Fibroblast of villous mesenchyme (primary cell): ENCODE results near the gene ITPRIP. TPM values are rescaled to one million over a fixed set of nuclear protein-coding genes. Genes with fewer than 3 reads are reported as not detected.
A peak's percentile ranks its signal among the peaks of the same experiment; 100 is the strongest.

Experiments used
- DNase-seq: peaks from one replicate; pipeline ENCODE4 v3.0.0-alpha.2; 2010; ENCODE audit warnings: low read depth
- H3K4me3 ChIP-seq: 2 replicates; pipeline ENCODE4 v1.5.1; 2011; ENCODE audit warnings: low read depth, mild to moderate bottlenecking, low read length
- total RNA-seq: library from RNA; depleted of rRNA; stranded (reverse); fragments of >200 nt; gene quantifications from 2 replicates; pipeline ENCODE4 v1.2.3, GENCODE V29; 2012
- TF ChIP-seq, protein P1 (sequence below): IDR thresholded peaks from 2 replicates; pipeline ENCODE4 v1.5.1; 2012; ENCODE audit warnings: low read depth, mild to moderate bottlenecking, low read length; ENCODE audit not compliant: insufficient read depth

Gene ITPRIP
- total RNA-seq, 1 donor: 9.9 TPM

DNA sequence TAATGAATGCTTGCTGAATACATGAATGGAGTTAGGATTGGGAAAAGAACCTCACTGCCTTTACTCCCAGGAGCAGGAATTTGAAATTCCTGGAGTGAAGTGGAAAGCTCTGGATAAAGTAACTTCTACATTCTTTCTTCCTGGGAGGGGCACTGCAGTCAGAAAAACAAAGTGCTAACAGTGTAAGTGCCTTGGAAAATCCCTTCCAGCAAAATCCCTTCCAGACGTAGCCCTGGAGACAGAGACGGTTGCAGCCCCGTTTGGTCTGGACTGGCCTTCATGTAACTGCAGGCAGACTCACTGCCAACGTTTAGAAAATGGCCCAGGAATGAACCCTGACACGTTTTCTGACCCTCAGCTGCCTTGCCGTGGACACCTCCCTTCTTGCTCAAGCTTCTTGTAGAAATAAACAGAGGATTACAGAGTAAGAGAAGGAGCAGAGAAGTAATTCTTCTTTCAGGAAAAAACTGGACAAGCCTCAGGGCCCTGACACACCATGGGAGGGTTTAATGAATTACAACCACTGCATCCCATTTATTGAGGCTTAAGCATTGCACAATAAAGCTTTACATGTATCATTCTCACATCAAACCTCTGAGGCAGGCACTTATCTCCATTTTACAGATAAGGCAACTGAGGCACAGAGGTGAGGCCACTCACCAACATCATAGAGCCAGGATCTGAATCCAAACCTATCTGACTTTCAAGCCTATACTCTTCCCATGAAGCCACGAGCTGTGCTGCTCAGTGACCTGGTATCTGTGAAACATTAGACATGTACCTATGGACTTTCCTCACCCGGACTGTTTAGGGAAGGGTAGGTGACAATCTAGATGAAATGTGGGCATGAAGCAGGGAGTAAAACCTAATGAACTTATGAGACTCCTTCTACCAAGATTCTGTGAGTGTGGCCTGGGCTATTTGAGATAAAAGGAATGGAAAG lies 7.8 kb downstream of the ITPRIP start:
- no peak overlapping the region for H3K4me3 ChIP-seq
- TF ChIP-seq, protein P1, sequence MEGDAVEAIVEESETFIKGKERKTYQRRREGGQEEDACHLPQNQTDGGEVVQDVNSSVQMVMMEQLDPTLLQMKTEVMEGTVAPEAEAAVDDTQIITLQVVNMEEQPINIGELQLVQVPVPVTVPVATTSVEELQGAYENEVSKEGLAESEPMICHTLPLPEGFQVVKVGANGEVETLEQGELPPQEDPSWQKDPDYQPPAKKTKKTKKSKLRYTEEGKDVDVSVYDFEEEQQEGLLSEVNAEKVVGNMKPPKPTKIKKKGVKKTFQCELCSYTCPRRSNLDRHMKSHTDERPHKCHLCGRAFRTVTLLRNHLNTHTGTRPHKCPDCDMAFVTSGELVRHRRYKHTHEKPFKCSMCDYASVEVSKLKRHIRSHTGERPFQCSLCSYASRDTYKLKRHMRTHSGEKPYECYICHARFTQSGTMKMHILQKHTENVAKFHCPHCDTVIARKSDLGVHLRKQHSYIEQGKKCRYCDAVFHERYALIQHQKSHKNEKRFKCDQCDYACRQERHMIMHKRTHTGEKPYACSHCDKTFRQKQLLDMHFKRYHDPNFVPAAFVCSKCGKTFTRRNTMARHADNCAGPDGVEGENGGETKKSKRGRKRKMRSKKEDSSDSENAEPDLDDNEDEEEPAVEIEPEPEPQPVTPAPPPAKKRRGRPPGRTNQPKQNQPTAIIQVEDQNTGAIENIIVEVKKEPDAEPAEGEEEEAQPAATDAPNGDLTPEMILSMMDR: no peak

DNA sequence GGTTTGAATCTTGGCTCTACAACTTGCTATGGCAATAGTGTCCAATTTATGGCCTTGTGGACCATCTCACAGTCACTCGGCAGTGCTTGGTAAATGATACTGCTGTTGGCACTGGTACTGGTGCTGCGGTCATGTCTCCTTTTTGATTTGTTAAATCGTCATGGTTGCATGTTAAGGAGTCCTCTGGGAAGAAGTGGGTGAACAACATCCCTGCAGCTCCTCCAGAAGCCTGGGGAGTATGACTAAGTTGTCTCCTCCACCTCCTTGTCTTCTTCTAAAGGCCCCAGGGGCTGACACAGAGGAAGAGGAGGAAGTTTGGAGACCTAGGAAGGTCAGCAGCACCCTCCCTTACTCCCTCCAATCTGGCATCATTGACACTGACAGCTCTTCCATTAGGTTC lies 8.5 kb downstream of the ITPRIP start:
- DNase-seq: peak; percentile 71
- TF ChIP-seq, protein P1: no peak
- H3K4me3 ChIP-seq: no peak overlapping the region

More for the DNA sequence above, 7.8 kb downstream of the ITPRIP start:
- DNase-seq: peak; percentile 99

DNA sequence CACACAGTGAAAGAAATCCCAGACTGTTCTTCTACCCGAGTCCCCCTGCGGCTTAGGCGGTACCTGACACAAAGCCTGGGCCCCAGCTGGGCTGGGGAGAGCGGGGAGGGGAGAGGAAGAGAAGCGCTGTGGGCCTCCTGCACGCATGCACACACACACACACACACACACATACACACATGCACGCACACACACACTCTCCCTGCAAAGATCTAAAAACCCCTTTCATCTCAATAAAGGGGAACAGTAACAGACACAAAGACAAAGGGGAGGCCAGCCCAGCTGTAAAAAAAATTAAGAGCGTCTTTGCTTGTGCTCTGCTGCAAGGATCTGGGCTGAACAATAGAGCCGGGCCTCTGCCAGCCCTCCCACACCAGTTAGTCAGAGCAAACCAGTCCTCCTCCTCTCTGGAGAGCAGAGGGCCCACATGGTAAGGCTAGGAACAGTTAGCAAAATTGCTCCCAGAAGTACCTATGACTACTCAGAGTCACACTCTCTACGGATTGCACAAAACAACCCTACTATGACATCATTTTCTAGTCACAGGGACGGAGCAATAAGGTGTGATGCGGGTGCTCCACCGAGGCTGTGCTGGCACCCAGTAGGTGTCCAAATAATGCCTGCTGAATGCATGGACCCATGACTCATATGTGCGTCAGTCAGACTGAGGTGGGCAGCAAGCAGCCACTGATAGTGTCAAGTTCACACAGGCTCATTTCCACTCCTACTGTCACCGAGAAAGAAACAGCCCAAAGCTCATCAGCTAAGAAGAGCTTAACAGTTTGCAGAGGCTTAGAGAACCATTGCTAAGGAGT lies 9.2 kb downstream of the ITPRIP start:
- H3K4me3 ChIP-seq: peak overlapping the region; percentile 26
- DNase-seq: peak; percentile 93
- TF ChIP-seq, protein P1: no peak

DNA sequence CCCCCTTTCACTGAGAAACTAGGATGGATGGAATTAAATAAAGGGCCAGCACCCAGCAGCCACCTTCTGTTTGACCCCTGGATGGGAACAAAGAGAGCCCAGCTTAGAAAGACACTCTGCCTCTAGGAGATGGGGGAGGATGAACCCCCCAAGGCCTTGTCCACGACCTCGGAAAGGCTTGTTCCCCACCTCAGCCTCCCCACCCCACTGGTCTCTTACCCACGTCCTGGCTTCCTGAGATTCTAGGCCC lies 9.7 kb downstream of the ITPRIP start:
- TF ChIP-seq, protein P1: no peak
- H3K4me3 ChIP-seq: peak overlapping the region; percentile 31
- no peak for DNase-seq

DNA sequence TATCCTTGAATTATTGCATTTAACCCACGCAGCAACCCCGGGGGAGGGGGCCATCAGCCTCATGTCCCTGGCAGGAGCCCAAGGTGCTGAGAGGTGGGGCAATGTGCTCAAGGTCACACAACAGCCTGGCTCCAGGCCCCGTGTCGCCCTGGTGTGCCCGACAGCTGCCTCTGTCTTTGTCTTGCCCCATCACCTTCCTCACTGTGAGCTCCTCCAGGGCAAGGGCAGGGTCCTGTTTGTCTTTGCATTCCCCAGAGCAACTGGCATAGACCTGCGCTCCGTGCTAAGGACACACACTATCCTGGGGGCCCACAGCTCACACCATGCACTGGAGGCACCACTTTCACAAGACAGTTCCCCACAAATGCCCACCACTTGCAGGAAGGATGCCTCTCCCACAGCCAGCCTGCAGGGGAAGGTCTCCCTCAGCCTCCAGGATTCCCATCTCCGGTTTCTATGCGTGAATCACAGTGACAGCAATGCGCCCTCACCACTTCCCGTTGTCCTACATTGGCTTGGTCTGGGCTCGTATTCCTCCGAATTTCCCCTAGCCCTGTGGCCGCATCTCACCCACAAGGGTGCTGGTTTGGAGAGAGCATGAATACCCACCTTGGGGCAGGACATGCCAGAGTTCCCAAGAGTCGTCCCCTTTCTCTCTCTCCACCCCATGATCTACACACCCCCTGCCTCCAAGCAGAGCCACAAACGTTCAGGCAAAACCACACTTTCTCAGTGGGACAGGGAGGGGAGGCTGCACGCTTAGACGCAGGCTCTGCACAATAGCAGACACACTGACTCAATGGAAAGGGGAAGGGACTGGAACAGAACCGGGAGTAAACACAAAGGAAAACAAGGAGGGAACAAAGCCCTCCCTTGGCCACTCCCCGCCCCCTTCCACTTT lies 10.3 kb downstream of the ITPRIP start:
- DNase-seq: peak; percentile 80
- TF ChIP-seq, protein P1: peak; percentile 32
- H3K4me3 ChIP-seq: peak overlapping the region; percentile 31

DNA sequence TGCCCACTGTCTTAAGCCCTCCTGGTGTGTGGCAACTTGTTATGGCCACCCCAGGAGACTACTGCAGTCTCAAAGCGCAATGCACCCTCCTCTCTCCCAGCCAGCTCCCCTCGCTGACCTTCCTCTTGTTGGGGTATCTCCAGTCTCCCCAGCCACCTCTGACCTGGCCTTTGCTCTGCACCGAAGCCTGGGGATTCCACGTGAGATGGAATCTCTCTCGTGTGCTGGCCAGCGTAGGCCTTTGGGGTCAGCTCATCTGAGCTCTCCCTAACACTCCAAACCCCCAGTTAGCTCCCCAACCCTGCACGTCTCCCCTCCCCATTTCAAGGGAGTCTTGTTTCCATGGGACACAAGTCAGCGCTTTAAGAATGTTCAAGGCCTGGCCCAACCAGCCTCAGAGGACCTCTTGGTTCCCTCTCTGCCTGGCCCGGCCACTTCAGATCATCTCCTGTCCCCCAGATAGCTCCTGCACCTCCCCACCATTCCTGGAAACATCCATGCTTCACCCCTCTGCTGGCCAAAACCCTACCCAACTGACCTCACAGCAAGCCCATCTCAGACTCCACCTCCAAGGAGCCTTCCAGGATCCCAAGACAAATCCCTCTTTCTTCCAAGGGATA lies 11.2 kb downstream of the ITPRIP start:
- no peak overlapping the region for H3K4me3 ChIP-seq

More for the DNA sequence above, 11.2 kb downstream of the ITPRIP start:
- TF ChIP-seq, protein P1: no peak
- DNase-seq: no peak
